Activated CD4-positive, alpha-beta T cell treated with anti-CD3 and anti-CD28 coated beads, Interleukin-10, Interleukin-2, amounts not matched to agents 100 ng/mL and 50 ng/mL, durations not matched to agents 16 hours and 8 hours (primary cell): ENCODE results near the gene CNKSR2.
"Not testable (repeated sequence)": the region's sequence is repeated elsewhere in the genome, so short reads cannot be mapped to it uniquely, and the experiment has no call there.

Source experiments
- DNase-seq: peaks from one replicate; pipeline ENCODE4 v3.0.0-alpha.2; 2020

Gene CNKSR2

DNA sequence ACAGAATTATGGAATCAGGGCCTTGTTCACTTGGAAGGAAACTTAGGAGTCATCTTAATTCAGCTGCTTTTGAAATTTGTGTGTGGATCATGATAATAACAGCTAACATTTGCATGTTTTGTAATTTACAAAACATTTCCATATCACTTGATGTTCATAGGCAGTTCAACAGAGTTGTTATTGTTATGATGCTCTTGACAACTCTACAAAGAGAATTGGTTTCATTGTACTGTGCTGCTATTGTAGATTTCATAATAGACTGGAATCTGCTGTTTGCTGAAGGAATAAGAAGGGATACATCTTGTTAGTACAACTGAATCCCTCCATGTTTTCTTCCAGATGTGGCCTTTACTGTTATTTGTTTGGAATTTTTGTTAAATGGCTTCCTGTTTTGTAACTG is 83.5 kb downstream of the CNKSR2 start:
- DNase-seq, result no peak

DNA sequence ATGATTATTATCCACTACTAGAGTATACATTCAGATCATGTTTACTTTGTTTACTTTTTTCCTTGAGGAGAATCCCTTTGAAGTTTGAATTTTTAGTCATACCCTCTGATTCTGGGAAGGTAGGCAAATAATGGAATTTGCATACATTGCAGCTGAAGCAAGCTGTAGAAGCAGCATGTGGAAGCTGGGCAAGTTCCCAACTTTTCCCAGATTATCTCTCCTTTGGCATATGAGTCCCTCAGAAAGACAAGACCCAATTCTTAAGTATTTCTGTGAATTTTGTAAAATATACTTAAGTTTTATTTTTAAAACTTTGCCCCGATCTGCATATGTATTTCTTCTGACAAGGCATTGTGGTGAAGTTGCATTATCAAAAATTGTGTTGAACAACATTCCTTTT is 94.9 kb downstream of the CNKSR2 start:
- DNase-seq, result no peak

DNA sequence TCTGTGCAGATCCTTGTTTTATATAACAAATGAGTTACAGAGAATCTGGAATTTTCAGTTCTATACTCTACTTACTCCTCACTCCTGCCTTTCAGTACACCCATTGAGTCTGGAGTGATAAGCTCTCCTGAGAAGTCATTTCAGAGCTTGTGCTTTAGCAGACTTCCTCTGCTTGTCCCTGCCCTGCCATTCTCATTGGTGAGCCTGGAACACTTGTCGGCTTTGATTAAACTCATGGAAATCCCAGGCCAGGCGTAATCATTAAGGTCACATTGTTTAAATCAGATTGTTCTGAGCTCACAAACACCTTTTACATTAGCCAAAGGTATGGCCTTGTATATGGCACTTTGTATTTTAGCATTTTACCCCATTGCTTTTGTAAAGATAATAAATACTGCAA is 102.7 kb downstream of the CNKSR2 start:
- DNase-seq, result no peak

DNA sequence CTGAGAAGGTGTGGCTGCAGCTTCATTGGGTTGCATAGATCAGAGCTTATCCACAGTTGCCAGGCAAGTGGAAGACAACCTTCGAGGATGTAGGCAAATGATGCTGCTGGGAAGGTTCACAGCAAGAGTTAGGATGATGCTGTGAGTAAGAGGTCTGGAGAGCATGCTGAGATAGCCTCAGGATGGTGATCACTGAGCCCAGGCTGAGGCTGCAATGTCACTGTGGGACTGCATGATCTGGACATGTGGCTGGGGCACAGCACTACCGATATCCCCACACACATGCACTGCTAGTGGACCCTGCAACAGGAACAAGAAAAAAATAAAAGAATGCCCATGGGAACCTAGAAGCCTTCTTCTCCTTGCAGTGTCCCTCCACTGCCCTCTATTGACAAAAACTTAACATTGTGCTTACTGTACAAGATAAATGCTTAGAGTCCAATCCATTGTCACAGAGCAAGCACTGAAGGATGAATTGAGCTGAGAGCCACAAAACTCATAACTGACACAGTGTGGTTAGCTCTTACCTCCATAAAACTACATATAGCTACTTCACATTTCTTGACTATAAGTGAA is 105.6 kb downstream of the CNKSR2 start:
- DNase-seq, result peak; percentile 46

DNA sequence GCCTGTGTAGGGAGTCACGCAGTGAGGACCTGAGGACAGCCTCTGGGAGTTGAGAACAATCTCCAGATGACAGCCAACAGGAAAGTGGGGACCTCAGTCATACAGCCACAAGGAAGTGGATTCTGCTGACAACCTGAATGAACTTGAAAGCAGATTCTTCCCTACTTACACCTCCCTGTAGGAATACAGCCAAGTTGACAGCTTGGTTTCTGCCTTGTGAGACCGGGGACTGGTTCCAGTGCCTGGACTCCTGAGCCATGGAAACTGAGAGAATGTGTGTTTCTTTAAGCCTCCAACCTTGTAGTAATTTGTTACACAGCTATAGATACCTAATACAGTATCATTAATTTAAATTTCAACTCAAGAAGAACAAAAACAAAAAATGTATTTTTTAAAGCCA is 107.5 kb downstream of the CNKSR2 start:
- no peak for DNase-seq

DNA sequence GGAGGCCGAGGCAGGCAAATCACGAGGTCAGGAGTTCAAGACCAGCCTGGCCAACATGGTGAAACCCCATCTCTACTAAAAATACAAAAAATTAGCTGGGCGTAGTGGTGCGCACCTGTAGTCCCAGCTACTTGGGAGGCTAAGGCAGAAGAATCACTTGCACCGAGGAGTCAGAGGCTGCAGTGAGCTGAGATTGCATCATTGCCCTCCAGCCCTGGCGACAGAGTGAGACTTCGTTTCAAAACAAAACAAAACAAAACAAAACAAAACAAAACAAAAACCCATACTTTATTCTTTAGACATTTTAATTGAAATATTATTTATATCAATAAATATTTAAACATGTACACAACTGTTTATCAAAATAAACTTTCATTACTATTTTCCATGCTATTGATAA is 109.8 kb downstream of the CNKSR2 start:
- DNase-seq, result not testable (repeated sequence)

DNA sequence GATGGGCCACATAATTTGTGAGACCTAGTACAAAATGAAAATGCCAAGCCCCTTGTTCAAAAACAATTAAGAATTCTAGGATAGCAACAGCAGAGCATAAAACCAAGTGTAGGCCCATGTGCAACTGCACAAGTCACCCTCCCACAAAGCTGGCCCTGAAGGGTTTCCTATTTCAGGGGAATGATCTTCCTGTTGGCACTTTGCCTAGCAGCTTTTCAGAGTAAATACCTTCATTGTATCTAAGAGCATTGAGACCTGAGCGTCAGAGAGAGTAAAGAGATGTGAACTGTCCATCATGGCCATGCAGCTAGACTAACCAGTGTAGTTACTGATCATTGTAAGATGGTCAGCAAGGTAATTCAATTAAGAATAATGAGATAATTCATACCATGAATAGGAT is 113.6 kb downstream of the CNKSR2 start:
- no peak for DNase-seq

DNA sequence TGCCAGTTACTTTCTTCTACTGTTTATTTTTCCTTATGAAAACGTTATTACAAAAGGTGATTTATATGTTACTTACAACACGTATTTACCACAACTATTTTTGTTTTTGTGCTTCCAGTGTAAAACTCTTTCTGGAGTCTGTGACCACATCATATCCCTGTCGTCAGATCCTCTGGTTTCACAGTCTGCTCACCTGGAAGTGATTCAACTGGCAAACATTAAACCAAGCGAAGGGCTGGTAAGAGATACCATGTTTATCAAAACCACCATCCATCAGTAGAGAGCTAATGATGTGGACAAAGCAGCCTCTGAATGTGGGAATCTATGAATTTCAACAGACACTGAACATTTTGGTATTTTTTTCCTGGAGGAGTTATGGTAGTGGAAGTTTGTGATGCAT is 116.1 kb downstream of the CNKSR2 start:
- DNase-seq, result no peak

DNA sequence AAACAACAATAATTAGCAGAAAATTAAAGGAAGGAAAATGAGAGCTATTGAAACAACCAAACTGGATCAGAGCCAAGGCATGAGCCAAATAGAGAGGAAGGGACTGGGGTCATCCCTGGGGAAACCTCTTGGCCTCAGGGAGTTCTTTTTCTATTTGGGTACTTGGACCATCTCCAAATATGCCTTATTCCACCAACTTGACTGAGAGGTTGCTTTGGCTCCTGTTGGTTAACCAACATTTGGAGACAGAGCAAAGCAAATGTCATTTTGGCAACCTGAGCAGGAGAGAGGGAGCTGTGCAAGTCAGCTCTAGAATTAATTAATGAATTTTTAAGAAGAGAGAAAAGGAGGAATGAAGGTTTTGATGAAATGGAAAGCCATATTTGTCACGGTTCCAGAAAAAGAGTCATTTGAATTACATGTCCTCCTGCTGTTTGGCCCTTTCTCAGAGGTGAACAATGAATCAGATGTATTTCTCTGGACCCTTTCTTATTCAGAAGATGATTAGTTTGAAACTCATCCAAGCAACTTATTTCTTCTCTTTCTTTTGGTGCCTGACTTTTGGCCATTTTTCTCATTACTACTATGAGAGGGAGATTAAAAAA is 119.1 kb downstream of the CNKSR2 start:
- DNase-seq, result no peak

DNA sequence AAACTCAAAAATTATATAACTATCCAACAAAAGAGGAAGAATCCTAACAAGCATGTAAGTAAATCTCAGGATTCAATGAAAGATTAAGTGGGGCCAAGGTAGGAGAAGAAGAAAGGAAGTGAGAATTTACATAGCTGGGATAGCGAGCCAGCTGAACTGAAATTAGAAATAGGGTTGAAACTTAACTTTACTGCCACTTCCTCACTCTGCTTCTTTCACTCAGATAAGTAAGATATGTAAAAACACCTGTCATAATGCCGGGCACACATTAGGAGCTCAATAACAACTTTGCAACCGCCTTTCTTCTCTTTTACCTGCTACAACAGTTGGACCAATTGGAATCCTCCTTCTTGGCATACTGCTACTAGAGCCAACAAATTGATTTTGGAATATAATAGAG is 129.4 kb downstream of the CNKSR2 start:
- no peak for DNase-seq

DNA sequence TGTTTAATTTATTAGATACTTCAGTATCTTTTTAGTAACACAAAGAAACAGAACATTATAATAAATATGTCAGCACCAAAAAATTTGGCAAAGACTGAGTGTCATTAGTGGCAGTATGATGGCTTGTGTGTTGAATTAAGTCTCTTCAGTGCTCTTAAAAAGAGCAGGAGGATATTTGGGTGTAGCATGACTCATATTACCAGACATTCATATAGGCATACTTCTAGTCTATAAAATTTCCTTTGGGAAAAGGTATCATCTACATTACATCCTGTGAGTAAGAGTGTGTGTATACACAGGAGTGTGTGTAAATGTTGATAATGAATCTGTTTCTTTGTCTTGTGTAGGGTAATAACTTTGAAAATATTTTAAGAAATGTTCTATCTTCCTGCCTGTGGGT is 135.7 kb downstream of the CNKSR2 start:
- DNase-seq, result no peak

DNA sequence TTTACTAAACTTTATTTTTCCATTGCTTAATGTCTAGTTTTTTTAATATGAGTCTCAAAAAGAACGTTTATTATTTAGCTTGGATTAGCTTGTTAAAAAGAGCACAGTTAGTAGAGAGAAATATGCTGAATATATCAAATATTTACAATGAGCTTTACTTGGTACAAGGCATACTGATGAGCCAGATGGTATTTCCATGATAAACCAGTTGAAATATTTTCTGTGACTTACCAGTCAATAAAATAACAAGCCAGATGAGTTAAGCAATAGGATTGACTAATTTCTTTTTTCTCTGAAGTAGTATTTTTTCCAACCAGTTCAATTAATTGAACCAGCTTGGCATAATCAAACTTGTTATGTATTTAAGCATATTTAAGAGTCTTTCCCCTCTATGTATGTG is 149.8 kb downstream of the CNKSR2 start:
- no peak for DNase-seq

DNA sequence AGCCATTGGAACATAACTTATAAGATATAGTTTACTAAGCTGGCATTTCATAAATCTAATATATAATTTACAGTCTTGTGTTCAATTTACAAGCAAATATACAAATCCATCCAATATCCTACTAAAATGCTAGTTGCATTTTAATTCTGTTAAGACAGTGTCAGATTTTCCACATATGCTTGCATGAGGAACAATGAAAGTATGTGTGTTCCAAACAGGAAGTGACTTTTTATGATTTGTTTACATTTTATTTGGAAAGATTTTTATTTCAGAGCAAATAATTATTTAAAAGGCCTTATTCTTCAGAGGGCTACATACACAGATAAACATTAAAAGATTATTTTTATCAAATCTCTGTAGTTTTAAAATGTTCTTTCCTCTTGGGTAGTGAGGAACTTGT is 153.9 kb downstream of the CNKSR2 start:
- DNase-seq, result no peak

DNA sequence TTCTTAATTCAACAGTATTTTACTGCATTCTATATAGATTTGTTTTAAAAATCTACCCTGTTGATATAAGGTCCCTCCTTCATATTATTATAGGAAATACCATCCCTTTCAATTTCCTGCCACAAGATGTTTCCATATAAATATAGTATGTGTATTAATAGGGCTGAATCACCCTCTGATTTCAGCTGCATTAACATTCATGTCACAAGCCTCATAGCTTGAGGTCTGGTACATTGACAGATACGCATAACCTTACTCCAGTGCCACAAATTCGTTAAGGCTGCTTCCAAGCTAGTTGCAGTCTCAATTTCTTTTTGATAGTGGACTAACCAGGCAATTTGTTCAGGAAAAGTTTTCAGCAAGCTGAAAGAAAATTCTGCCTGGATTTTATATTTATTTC is 155.6 kb downstream of the CNKSR2 start:
- no peak for DNase-seq

DNA sequence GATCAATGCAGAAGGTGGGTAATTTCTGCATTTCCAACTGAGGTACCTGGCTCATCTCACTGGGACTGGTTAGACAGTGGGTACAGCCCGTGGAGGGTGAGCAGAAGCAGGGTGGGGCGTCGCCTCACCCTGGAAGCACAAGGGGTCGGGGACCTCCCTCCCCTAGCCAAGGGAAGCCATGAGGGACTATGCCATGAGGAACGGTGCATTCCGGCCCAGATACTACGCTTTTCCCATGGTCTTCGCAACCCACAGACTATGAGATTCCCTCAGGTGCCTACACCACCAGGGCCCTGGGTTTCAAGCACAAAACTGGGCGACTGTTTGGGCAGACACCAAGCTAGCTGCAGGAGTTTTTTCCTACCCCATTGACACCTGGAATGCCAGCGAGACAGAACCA is 170.4 kb downstream of the CNKSR2 start:
- not testable (repeated sequence) for DNase-seq

DNA sequence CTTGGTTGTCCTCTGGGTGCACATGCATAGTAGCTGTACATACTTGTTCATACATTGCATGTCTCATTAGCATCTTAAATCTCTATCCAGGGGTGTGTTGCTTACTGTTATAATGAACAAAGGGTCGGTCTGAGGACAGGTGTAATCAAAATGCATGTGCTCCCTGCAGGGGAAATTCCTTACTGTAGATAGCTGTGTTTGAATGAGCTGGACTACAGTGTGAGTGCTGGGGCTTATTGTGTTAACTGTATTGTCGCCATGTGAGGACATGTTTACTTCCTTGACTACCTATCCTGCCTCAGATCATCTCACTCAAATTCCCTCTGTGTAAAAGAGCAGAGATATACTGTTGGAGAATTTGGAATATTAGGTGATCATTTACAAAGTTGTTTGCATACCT is 185.2 kb downstream of the CNKSR2 start:
- DNase-seq, result no peak

DNA sequence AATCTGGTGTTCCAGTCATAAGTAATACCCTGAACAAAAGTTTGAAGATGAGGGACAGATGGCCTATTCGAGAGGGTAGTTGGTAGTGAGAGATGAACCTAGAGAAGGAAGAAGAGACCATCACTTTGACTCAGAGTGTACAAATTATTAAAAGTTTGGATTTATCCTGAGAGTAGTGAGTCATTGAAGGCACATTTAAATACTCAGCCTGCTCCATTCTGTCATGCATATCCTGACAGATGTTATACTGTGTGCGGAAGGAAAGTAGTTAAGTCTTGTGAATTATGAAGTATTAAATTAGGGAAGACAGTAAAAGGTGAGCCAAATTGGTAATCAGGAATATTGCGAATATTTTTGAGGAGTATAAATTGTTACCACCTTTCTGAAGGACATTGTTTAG is 190.8 kb downstream of the CNKSR2 start:
- DNase-seq, result no peak

DNA sequence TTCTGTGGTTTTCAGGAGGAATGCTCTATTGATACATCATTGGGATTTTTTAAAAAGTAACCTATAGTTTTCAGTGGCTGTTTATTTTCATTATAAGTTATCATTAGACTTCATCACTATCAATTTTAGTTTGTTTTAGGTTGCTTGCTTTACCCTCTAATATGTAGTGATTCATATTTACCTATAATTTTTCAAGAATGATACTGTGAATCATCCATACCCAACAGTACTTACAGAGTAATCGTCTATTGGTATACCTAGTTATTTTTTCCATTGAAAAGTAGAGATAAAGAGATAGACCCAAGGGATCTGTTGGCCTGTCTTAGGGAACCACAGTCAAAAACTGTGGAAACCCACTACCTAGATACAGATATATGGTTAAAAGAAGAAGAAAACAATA is 200.6 kb downstream of the CNKSR2 start:
- DNase-seq, result no peak

DNA sequence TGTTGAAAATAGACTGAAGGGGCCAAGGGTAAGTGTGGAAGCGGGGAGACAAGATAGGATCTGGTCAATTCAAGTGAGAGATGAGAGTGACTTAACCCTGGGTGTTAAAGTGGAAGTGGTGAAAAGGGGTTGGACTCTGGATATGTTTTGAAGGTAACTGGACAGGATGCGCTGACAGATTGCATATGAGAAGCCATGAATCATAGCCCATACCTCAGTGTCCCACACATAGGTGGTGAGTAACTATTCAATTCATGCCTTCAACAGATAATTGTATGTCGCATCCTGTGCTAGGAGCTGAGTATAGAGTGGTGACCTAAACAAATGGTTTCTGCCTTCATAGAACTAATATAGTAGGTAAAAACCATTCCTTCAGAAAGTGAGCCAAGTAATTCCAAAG is 207.3 kb downstream of the CNKSR2 start:
- DNase-seq, result no peak

DNA sequence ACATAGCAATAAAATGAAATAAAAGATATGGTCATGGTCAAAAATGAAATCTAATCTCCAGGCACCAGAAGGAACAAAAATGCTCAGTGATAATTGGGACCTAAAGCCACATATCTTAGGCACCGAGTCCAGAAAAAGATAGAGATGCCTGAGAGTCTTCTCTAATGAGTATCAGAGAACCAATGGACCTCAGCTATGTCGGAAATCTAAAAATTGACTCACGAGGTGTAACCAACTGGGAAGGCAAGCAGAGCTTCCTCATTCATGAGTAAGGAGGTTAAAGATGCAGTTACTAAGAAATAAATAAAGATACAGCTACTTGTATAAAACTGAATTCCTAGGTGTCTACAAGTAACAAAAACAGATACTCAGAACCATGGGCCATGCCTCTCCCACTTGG is 211.8 kb downstream of the CNKSR2 start:
- DNase-seq, result no peak

DNA sequence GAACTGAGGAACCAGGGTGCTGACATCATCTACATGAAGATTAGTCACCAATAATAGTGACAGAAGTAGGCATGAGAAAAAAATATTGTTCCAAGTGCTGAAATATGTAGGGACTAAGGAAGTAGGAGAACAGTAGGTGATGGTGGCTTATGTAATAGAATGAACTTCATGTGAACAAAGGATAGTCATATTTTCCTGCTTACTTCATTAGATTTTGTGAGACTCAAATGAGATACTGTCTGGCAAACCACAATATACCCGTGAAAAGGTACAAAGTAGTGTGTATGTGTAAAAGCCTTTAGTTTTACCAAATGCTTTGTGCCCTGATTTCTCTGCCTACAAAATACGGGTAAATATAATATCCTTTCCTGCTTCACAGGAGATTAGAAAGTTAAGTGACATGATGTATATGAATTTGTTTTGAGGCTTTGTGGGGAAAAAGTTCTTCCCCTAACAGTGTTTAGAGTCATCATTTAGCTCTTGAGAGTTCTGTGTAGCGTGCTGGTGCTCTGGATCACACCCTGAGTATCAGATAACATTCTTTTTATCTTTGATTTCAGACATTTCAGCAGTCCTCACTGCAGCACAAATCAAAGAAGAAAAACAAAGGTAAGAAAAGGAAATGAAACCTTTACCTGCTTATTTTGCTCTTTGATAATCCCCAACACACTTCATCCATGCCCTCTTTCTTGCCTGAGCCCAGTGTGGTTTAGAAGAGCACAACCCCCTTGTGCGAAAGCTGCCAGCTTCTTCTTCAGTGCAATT is 216.0 kb downstream of the CNKSR2 start:
- DNase-seq, result no peak

DNA sequence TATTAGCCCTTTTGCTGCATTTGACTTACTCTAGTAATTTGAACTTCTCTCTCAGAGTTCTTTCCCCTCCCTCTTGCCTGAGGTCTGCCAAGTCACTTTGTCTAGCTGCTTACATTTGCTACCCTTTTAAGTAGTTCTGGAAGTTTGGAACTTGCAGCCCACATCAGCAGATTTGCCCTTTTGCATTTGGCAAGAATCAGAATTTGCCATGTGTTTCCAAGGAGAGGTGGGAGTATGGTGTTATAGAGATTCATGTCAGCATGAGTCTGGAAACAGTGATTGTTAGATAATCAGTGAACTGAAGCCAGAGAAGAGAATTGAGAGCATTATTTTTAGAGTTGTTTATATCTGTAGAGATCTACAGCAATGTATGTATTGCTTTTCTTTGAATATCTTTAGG is 231.8 kb downstream of the CNKSR2 start:
- no peak for DNase-seq

DNA sequence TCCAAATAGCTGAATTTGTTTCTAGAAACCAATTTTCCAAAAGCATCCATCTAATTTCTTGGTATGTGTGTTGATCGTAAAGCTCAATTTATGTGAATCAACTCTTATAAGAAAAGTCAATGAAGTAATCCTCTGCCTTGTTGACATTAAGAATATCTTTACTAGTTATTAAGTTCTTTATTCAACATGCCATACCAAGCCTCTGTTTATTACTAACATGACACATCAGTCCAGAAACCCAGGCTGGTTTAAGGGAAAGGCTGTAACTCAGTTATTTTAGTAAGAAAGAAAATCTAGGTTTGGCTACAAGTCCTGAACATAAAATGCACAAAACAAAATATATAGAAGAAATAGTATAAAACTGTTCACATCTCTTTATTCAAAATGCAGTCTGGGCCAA is 235.9 kb downstream of the CNKSR2 start:
- DNase-seq, result no peak

DNA sequence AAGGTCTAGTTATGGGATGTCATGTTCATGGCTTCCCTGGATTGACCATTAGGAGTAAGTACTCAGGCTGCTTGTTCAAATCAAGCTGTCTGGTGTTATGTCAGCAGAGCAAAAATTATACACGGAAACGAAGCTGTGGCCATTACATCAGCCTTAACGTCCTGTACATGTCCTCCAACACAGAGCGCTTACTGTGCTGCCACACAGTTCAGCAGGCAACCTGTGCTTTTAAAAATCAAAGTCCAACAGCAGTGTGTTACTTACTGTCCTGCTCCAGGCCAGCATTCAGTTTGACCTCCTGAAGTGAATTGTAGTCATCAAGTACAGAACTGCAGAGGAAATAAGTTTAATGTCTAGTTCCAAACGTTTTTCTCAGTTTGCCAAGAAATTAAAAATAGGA is 237.9 kb downstream of the CNKSR2 start:
- no peak for DNase-seq

DNA sequence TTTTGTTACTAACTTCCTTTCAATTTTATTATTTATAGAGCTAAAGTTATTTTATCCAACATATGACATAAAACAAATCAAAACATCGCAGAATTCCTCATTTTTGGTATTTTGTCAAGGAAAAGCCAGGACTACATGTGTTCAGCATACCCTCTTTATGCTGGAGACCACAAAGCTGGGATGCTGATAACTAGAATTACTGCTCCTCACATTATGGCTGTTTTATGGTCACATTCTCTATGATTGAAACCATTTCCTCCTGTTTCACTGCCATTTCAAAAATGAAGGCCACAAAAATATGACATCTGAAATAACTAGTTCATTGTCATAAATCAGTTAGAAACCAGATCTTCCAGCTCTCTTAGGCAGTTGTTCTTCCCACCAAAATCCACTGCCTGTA is 242.2 kb downstream of the CNKSR2 start:
- DNase-seq, result no peak
